ENCODE measurements around the gene SOCS2.

The SOCS2 gene

GRCh38 chr12:93599192-93599591 is 26.7 kb downstream of the SOCS2 start:
- no peak for TF ChIP-seq CTCF (IDR thresholded peaks at IDR 0.05; ENCODE audit: borderline replicate concordance, control extremely low read depth, extremely low read depth, insufficient read depth, missing control alignments)
- no peak for DNase-seq (ENCODE audit: low spot score)
- in situ Hi-C loops (cut with MboI; ENCODE audit: low sequenced_read_pairs, unreplicated experiment) = no loop called here

- no peak for DNase-seq (ENCODE audit: low spot score)
- in situ Hi-C loops (cut with MboI; ENCODE audit: low sequenced_read_pairs, unreplicated experiment) = no loop called here
- no peak for TF ChIP-seq CTCF (IDR thresholded peaks at IDR 0.05; ENCODE audit: borderline replicate concordance, control extremely low read depth, extremely low read depth, insufficient read depth, missing control alignments)
These were observed 29.1 kb downstream of the SOCS2 start for GRCh38 chr12:93601591-93601990.

- no peak for TF ChIP-seq CTCF (IDR thresholded peaks at IDR 0.05; ENCODE audit: borderline replicate concordance, control extremely low read depth, extremely low read depth, insufficient read depth, missing control alignments)
- in situ Hi-C loops (cut with MboI; ENCODE audit: low sequenced_read_pairs, unreplicated experiment) = no loop called here
- DNase-seq (ENCODE audit: low spot score) = no peak
These were observed 30.6 kb downstream of the SOCS2 start for GRCh38 chr12:93602897-93603668.

- no peak for TF ChIP-seq CTCF (IDR thresholded peaks at IDR 0.05; ENCODE audit: borderline replicate concordance, control extremely low read depth, extremely low read depth, insufficient read depth, missing control alignments)
- no peak for DNase-seq (ENCODE audit: low spot score)
- in situ Hi-C loops (cut with MboI; ENCODE audit: low sequenced_read_pairs, unreplicated experiment) = no loop called here
These were observed 31.3 kb downstream of the SOCS2 start for GRCh38 chr12:93603762-93604161.

- no peak for DNase-seq (ENCODE audit: low spot score)
- in situ Hi-C loops (cut with MboI; ENCODE audit: low sequenced_read_pairs, unreplicated experiment) = no loop called here
- no peak for TF ChIP-seq CTCF (IDR thresholded peaks at IDR 0.05; ENCODE audit: borderline replicate concordance, control extremely low read depth, extremely low read depth, insufficient read depth, missing control alignments)
These were observed 35.8 kb downstream of the SOCS2 start for GRCh38 chr12:93608313-93608712.

- no peak for TF ChIP-seq CTCF (IDR thresholded peaks at IDR 0.05; ENCODE audit: borderline replicate concordance, control extremely low read depth, extremely low read depth, insufficient read depth, missing control alignments)
- DNase-seq (ENCODE audit: low spot score) = no peak
- in situ Hi-C loops (cut with MboI; ENCODE audit: low sequenced_read_pairs, unreplicated experiment) = no loop called here
These were observed 37.1 kb downstream of the SOCS2 start for GRCh38 chr12:93609281-93610192.

Data from GM13976 (cell line).